Vagina (tissue), 2 donors: ENCODE measurements around the gene KCNE5.

ENCODE experiments used
- CTCF ChIP-seq, 3 experiments: fragments of 450-650 bp in 2 of 3; fragments of 200-600 bp in 1 of 3; sonication (generic) in 1 of 3; IDR thresholded peaks; one replicate each; pipeline ENCODE4 v1.5.1; 2017 to 2019; ENCODE audit warnings: antibody characterized with exemption in 3 of 3, mild to moderate bottlenecking in 2 of 3, moderate library complexity in 2 of 3
- POLR2A ChIP-seq, 2 donors: fragments of 450-650 bp; IDR thresholded peaks; one replicate each; pipeline ENCODE4 v1.6.1; 2017; ENCODE audit warnings: antibody characterized with exemption in 2 of 2, mild to moderate bottlenecking in 2 of 2, moderate library complexity in 2 of 2
- POLR2AphosphoS5 ChIP-seq, 2 donors: sonication (generic); formaldehyde crosslinking; IDR thresholded peaks; one replicate each; pipeline ENCODE4 v1.9.0; 2017; ENCODE audit warnings: antibody characterized with exemption in 2 of 2, mild to moderate bottlenecking in 2 of 2, low read depth in 1 of 2; ENCODE audit not compliant: insufficient read depth in 1 of 2

- TF ChIP-seq CTCF (IDR thresholded peaks at IDR 0.05): no peak
- TF ChIP-seq POLR2A (IDR thresholded peaks at IDR 0.05): no peak
- no peak for TF ChIP-seq POLR2AphosphoS5 (IDR thresholded peaks at IDR 0.05; ENCODE audit: insufficient read depth in 1 of 2, low read depth in 1 of 2)
Observed at GRCh38 chrX:109638158-109638557, 13.2 kb upstream of the KCNE5 start.
